ENCODE data around the gene CRLF1. TPM values are rescaled to one million over a fixed set of nuclear protein-coding genes. Genes with fewer than 3 reads are reported as not detected.

Gene CRLF1
- total RNA-seq, 1 experiment from 2014 or later, result 16.2 TPM

DNA sequence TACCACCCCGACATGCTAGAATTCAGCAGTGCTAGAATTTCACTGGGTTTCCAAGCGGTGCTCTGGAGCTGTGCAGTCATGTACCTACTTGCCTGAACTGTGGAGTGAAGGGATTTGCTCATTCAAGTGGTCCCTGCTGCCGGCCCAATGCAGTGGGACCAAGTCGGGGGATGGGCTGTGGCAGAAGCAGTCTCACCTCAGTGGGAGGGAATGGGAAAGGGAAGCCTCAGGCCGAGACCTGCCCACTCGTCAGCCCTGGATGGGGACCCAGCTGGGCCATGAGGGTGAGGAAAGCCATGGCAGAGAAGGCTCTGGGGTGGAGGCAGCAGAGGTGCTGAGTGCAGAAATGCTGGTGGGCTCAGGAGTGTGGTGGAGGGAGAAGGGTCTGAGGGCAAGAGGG is 45.1 kb upstream of the CRLF1 start:
- Histone ChIP-seq H2BK20ac (ENCODE audit: low read depth, low read length, poor library complexity, severe bottlenecking) (no peak overlapping the region), H2AK5ac (ENCODE audit: insufficient read length, low read length) (no peak overlapping the region), H2BK15ac (ENCODE audit: low read depth, low read length) (no peak overlapping the region), H3K27ac (ENCODE audit: insufficient read length, low read depth, low read length) (no peak overlapping the region), H3K4me2 (ENCODE audit: insufficient read depth, insufficient read length, low read length) (no peak overlapping the region), H2BK5ac (ENCODE audit: insufficient read length, low read length) (no peak overlapping the region), H2BK120ac (ENCODE audit: low read depth, low read length, poor library complexity, severe bottlenecking) (no peak overlapping the region), H3K56ac (ENCODE audit: insufficient read length, low read depth, low read length) (no peak overlapping the region), H3K27me3 (ENCODE audit: insufficient read depth, low read length) (no peaks in the 10 kb centered on the region), H2AFZ (ENCODE audit: low read length) (no peak overlapping the region), H3K79me1 (ENCODE audit: insufficient read depth, low read depth, low read length, poor library complexity, severe bottlenecking) (no peaks in the 10 kb centered on the region), H3K4ac (ENCODE audit: low read depth, low read length) (no peak overlapping the region), H3K23ac (ENCODE audit: insufficient read length, low read depth, low read length) (no peak overlapping the region), H3K4me1 (ENCODE audit: insufficient read depth, low read length) (no peaks in the 10 kb centered on the region; the same call in 1 of the 2 replicates), H3K18ac (ENCODE audit: insufficient read length, low read depth, low read length) (no peak overlapping the region), H3T11ph (ENCODE audit: low read length) (no peak overlapping the region), H3K23me2 (ENCODE audit: insufficient read length, low read depth, low read length, poor library complexity, severe bottlenecking) (no peaks in the 10 kb centered on the region), H3K9ac (ENCODE audit: extremely low read depth, insufficient read length, low read length) (no peak overlapping the region), H3K9me3 (ENCODE audit: control insufficient read depth, low read depth, low read length) (no peaks in the 10 kb centered on the region), H4K5ac (ENCODE audit: insufficient read length, low read depth, low read length) (no peak overlapping the region), H4K20me1 (ENCODE audit: control insufficient read depth, insufficient read depth, insufficient read length) (no peaks in the 10 kb centered on the region), H4K91ac (ENCODE audit: insufficient read length, low read depth, low read length) (no peak overlapping the region), H3K79me2 (ENCODE audit: insufficient read depth, low read length) (no peaks in the 10 kb centered on the region), H3K14ac (ENCODE audit: insufficient read depth, low read length) (no peak overlapping the region; the same call in 1 of the 2 replicates), H4K8ac (replicated peaks; ENCODE audit: insufficient read length, low read depth, low read length) (no peak overlapping the region), H2BK12ac (ENCODE audit: insufficient read length, low read depth, low read length) (no peak overlapping the region)
- Mint-ChIP-seq H3K9me3 (no peaks in the 10 kb centered on the region), H3K4me1 (peaks cover 25 to 33% of the 10 kb centered on the region in 2 experiments), H3K27me3 (ENCODE audit: low read depth) (peaks cover 2% of the 10 kb centered on the region), H3K27ac (peak overlapping the region in 1 of 3 experiments; percentile 49; a peak in 2 of 7 replicates), H3K36me3 (ENCODE audit: insufficient read depth in 1 of 3, low read depth in 3 of 3) (peaks cover 0 to 3% (median 2%) of the 10 kb centered on the region in 3 experiments; a peak in 2 of 7 replicates), H3K4me3 (no peak overlapping the region)
- no peak for DNase-seq
- TF ChIP-seq, protein P1, sequence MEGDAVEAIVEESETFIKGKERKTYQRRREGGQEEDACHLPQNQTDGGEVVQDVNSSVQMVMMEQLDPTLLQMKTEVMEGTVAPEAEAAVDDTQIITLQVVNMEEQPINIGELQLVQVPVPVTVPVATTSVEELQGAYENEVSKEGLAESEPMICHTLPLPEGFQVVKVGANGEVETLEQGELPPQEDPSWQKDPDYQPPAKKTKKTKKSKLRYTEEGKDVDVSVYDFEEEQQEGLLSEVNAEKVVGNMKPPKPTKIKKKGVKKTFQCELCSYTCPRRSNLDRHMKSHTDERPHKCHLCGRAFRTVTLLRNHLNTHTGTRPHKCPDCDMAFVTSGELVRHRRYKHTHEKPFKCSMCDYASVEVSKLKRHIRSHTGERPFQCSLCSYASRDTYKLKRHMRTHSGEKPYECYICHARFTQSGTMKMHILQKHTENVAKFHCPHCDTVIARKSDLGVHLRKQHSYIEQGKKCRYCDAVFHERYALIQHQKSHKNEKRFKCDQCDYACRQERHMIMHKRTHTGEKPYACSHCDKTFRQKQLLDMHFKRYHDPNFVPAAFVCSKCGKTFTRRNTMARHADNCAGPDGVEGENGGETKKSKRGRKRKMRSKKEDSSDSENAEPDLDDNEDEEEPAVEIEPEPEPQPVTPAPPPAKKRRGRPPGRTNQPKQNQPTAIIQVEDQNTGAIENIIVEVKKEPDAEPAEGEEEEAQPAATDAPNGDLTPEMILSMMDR (conservative IDR thresholded peaks at IDR 0.05), result no peak
- WGBS (ENCODE audit: extremely low coverage, insufficient read length, low lambda C conversion rate), result no CpG with 5 or more reads among the region's 6 CpGs

All from H9 (cell line).